B cell (primary cell): Measurements from ENCODE around the gene SYMPK. TPM values are rescaled to one million over a fixed set of nuclear protein-coding genes. Genes with fewer than 3 reads are reported as not detected.

Source experiments
- ATAC-seq: fragments of 200-7000 bp; cut with Tn5 transposase; one replicate; pipeline ENCODE4 v1.10.0; 2021; ENCODE audit warnings: low read depth, mild to moderate bottlenecking, moderate number of reproducible peaks, moderate library complexity
- CTCF ChIA-PET: fragments of 350-600 bp; sonication (Branson Sonifier 250); formaldehyde crosslinking; loops from one replicate; lab custom pipeline; 2021; ENCODE audit warnings: antibody characterized with exemption, inconsistent platforms; lab: Charles Lee
- POLR2A ChIA-PET: fragments of 350-600 bp; sonication (Branson Sonifier 250); formaldehyde crosslinking; loops from one replicate; lab custom pipeline; 2021; ENCODE audit warnings: antibody characterized with exemption; lab: Charles Lee
- DNase-seq: peaks from one replicate; pipeline ENCODE4 v3.0.0; 2013
- H2AFZ ChIP-seq: 2 replicates; pipeline ENCODE4 v1.6.1; 2012; ENCODE audit warnings: mild to moderate bottlenecking, low read depth, low read length; ENCODE audit not compliant: insufficient read depth, poor library complexity, severe bottlenecking
- H3K27ac ChIP-seq, 2 donors: 1 replicate in 1 of 2; 2 replicates in 1 of 2; pipeline ENCODE4 v1.5.1; 2012 to 2013; ENCODE audit warnings: low read length in 2 of 2, mild to moderate bottlenecking in 2 of 2, moderate library complexity in 1 of 2
- H3K27me3 ChIP-seq, 4 experiments: fragments of 200-600 bp in 1 of 4; sonication (generic) in 1 of 4; replicated peaks in 1 of 4; 1 replicate in 2 of 4; 2 replicates in 2 of 4; pipeline versions ENCODE4 v1.6.1 to v1.7.0; 2013 to 2016; ENCODE audit warnings: low read length in 3 of 4, mild to moderate bottlenecking in 2 of 4, mixed read lengths in 1 of 4, moderate library complexity in 1 of 4; ENCODE audit not compliant: insufficient read depth in 4 of 4, control insufficient read depth in 3 of 4; ENCODE audit errors: control extremely low read depth in 1 of 4
- H3K36me3 ChIP-seq, 2 experiments: replicated peaks in 1 of 2; 1 replicate in 1 of 2; 2 replicates in 1 of 2; pipeline versions ENCODE4 v1.6.1 to v1.7.1; 2013; ENCODE audit warnings: low read length in 1 of 2; ENCODE audit not compliant: insufficient read depth in 2 of 2, control insufficient read depth in 1 of 2; ENCODE audit errors: control extremely low read depth in 1 of 2, extremely low read depth in 1 of 2
- H3K4me1 ChIP-seq, 2 donors: fragments of 200-600 bp in 1 of 2; sonication (generic) in 1 of 2; 1 replicate in 1 of 2; 2 replicates in 1 of 2; pipeline versions ENCODE4 v1.5.1 to v1.6.1; 2013 to 2017; ENCODE audit warnings: low read length in 2 of 2; ENCODE audit not compliant: control insufficient read depth in 2 of 2, insufficient read depth in 2 of 2
- H3K4me2 ChIP-seq: replicated peaks from 2 replicates; pipeline ENCODE3; 2012; ENCODE audit warnings: mild to moderate bottlenecking, low read depth, low read length; ENCODE audit not compliant: poor library complexity, severe bottlenecking
- H3K4me3 ChIP-seq, 5 experiments: fragments of 200-600 bp in 1 of 5; sonication (generic) in 1 of 5; 1 replicate in 3 of 5; 2 replicates in 2 of 5; pipeline versions ENCODE4 v1.5.1 to v1.7.0; 2011 to 2016; ENCODE audit warnings: low read length in 4 of 5, mild to moderate bottlenecking in 4 of 5, low read depth in 2 of 5, control low read depth in 1 of 5, moderate library complexity in 1 of 5; ENCODE audit not compliant: insufficient read depth in 1 of 5; ENCODE audit errors: control extremely low read depth in 1 of 5, extremely low read depth in 1 of 5
- H3K79me2 ChIP-seq: fragments of 200-600 bp; sonication (generic); one replicate; pipeline ENCODE4 v1.6.0; 2016; ENCODE audit warnings: low read length; ENCODE audit not compliant: control insufficient read depth, insufficient read depth
- H3K9ac ChIP-seq: fragments of 200-600 bp; sonication (generic); 2 replicates; pipeline ENCODE4 v1.6.1; 2017; ENCODE audit warnings: mild to moderate bottlenecking, low read length, moderate library complexity
- H3K9me3 ChIP-seq, 3 donors: one replicate each; pipeline versions ENCODE4 v1.6.1 to v1.7.1; 2013; ENCODE audit warnings: low read length in 2 of 3; ENCODE audit not compliant: control insufficient read depth in 2 of 3, insufficient read depth in 1 of 3; ENCODE audit errors: control extremely low read depth in 1 of 3
- H4K20me1 ChIP-seq: 2 replicates; pipeline ENCODE4 v1.6.0; 2012; ENCODE audit warnings: mild to moderate bottlenecking, low read length; ENCODE audit not compliant: insufficient read depth, control insufficient read depth, poor library complexity, severe bottlenecking
- H3K27ac Mint-ChIP-seq: one replicate; pipeline ENCODE4 v1.8.0; 2021; ENCODE audit warnings: mixed read lengths
- H3K27me3 Mint-ChIP-seq: one replicate; pipeline ENCODE4 v1.8.0; 2021; ENCODE audit warnings: mixed read lengths
- H3K4me1 Mint-ChIP-seq: one replicate; pipeline ENCODE4 v1.8.0; 2021; ENCODE audit warnings: mixed read lengths
- H3K4me3 Mint-ChIP-seq: one replicate; pipeline ENCODE4 v1.8.0; 2021; ENCODE audit warnings: mixed read lengths
- H3K9me3 Mint-ChIP-seq: one replicate; pipeline ENCODE4 v1.8.0; 2022; ENCODE audit warnings: mixed read lengths; ENCODE audit not compliant: insufficient read depth
- CTCF ChIP-seq: fragments of 200-600 bp; IDR thresholded peaks from one replicate; pipeline ENCODE4 v1.8.0; 2022; ENCODE audit warnings: antibody characterized with exemption, mild to moderate bottlenecking
- EZH2 ChIP-seq: IDR thresholded peaks from 2 replicates; pipeline ENCODE4 v1.6.1; 2012; ENCODE audit warnings: borderline replicate concordance, low read depth, mild to moderate bottlenecking, moderate library complexity, low read length; ENCODE audit not compliant: insufficient read depth, poor library complexity, severe bottlenecking
- WGBS: methylation state at CpG from one replicate; pipeline ENCODE4 v1.1.5; 2013; ENCODE audit warnings: missing lambda C conversion rate; ENCODE audit not compliant: insufficient coverage; 5-methylcytosine and 5-hydroxymethylcytosine counted together
- intact Hi-C: fragments of 100-400 bp; cut with micrococcal nuclease; formaldehyde crosslinking; loops from one replicate; pipeline ENCODE4 v1.10.0; 2022
- polyA plus RNA-seq: library from polyadenylated mRNA; depleted of rRNA; stranded (reverse); fragments of >200 nt; gene quantifications from 2 replicates; pipeline ENCODE4 v1.2.3, GENCODE V29; 2012
- total RNA-seq, 2 donors: library from RNA; stranded (reverse); fragments of 120-200 nt in 1 of 2; gene quantifications; 1 replicate in 1 of 2; 2 replicates in 1 of 2; pipeline versions ENCODE4 v1.2.3 to v1.2.4, GENCODE V29; 2013 to 2022

Gene SYMPK
- total and polyA plus RNA-seq, 2 donors (not counting 1 experiment from before 2014, with no cell fraction given): 119 to 138 TPM

DNA sequence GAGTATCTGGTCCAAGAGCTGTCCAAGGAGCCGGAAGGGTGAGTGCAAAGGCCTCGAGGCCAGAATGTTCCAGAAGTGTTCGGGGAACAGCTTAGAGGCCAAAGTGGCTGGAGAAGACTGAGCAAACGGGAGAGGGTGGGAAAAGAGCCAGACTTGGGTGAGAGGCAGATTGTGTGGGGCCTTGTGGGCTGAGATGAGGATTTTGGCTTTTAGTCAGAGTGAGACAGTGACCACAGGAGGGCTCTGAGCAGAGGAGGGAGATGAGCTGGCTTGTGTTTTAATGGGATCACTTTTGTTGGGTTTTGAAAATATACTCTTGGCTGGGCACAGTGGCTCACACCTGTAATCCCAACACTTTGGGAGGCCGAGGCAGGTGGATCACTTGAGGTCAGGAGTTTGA, 46.0 kb upstream of the SYMPK start:
- H3K4me3 Mint-ChIP-seq: no peak overlapping the region
- H3K27me3 Mint-ChIP-seq: peaks cover 33% of the 10 kb centered on the region
- H3K4me1 ChIP-seq: no peaks in the 10 kb centered on the region
- H3K4me2 ChIP-seq: no peak overlapping the region
- ATAC-seq: no peak
- peaks cover under 1% of the 10 kb centered on the region for H3K4me1 Mint-ChIP-seq
- no peaks in the 10 kb centered on the region for H3K9me3 ChIP-seq
- H3K79me2 ChIP-seq: no peaks in the 10 kb centered on the region
- H2AFZ ChIP-seq: no peak overlapping the region
- H3K9me3 Mint-ChIP-seq: no peaks in the 10 kb centered on the region
- no peaks in the 10 kb centered on the region for H3K36me3 ChIP-seq
- H3K27me3 ChIP-seq: peaks cover 0 to 21% (median 2%) of the 10 kb centered on the region in 4 experiments
- TF ChIP-seq CTCF (no peak), EZH2 (no peak)
- no peak overlapping the region for H3K4me3 ChIP-seq
- H3K27ac Mint-ChIP-seq: no peak overlapping the region
- H4K20me1 ChIP-seq: no peaks in the 10 kb centered on the region
- ChIA-PET CTCF (no interaction called here), POLR2A (no interaction called here)
- no peak overlapping the region for H3K9ac ChIP-seq
- H3K27ac ChIP-seq: no peak overlapping the region
- no peak for DNase-seq
- WGBS: 98% methylated on average over 4 of the region's 5 CpGs
- intact Hi-C loops: no loop called here

DNA sequence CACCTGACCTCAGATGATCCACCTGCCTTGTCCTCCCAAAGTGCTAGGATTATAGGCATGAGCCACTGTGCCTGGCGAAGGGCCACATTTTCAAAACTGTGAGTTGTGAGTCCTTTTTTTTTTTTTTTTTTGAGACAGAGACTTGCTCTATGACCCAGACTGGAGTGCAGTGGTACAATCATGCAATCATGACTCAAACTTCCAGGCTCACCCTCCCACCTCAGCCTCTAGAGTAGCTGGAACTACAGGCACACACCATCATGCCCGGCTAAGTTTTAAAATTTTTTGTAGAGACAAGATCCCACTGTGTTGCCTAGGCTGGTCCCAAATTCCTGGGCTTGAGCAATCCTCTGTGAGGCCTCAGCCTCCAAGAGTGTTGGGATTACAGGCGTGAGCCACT, 43.3 kb upstream of the SYMPK start:
- no peak overlapping the region for H3K4me3 Mint-ChIP-seq
- ChIA-PET CTCF (no interaction called here), POLR2A (no interaction called here)
- peaks cover 19% of the 10 kb centered on the region for H3K27me3 Mint-ChIP-seq
- Histone ChIP-seq H4K20me1 (no peaks in the 10 kb centered on the region), H3K79me2 (peaks cover 9% of the 10 kb centered on the region), H3K4me1 (peaks cover 8 to 10% of the 10 kb centered on the region in 2 donors), H3K9me3 (no peaks in the 10 kb centered on the region), H3K27me3 (peaks cover 0 to 4% (median under 1%) of the 10 kb centered on the region in 4 experiments), H3K4me2 (no peak overlapping the region), H2AFZ (no peak overlapping the region), H3K27ac (no peak overlapping the region), H3K9ac (no peak overlapping the region), H3K4me3 (no peak overlapping the region), H3K36me3 (no peaks in the 10 kb centered on the region)
- TF ChIP-seq CTCF (no peak), EZH2 (no peak)
- ATAC-seq: no peak
- 86% methylated on average over 1 of the region's 3 CpGs for WGBS
- H3K27ac Mint-ChIP-seq: no peak overlapping the region
- H3K4me1 Mint-ChIP-seq: peaks cover 14% of the 10 kb centered on the region
- no peak for DNase-seq
- H3K9me3 Mint-ChIP-seq: no peaks in the 10 kb centered on the region
- intact Hi-C loops: no loop called here
